ENCODE measurements around the gene LAMA5. TPM values are rescaled to one million over a fixed set of nuclear protein-coding genes. Genes with fewer than 3 reads are reported as not detected.

Gene LAMA5
- total RNA-seq, 1 experiment from 2014 or later: 321 TPM

DNA sequence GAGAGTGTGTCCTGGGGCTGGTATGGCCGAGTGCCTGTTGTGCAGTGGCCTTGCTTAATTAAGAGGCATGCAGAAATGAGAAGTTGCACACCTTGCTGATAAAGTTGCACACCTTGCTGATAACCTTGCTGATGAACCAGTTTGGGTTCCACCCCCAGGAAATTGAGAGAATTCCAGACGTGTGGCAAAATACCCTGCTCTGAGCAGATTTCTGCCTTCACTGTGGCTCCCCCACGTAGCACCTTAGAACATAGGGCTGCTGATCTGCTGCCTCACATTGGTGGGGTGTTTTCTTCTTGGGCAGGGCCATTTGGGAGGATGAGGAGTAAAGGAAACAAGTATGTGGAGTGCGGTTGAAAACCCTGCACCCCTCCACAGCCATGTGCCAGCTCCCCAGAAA lies 86.8 kb downstream of the LAMA5 start:
- H3K4me1 ChIP-seq (ENCODE audit: control insufficient read depth in 1 of 2, insufficient read depth in 2 of 2, low read length in 2 of 2): no peaks in the 10 kb centered on the region
- H3K9me2 ChIP-seq (ENCODE audit: insufficient read depth): no peaks in the 10 kb centered on the region
- ATAC-seq (no peak), DNase-seq (ENCODE audit: low read depth, low spot score) (no peak)
- RAD21 ChIA-PET (ENCODE audit: low non-redundant PET in 1 of 2, low total read pairs in 2 of 2, uncharacterized antibody in 2 of 2, unreplicated experiment in 2 of 2): no interaction called here
- no peaks in the 10 kb centered on the region for H3K79me2 ChIP-seq (ENCODE audit: insufficient read depth, low read length)
- peaks cover 3 to 10% of the 10 kb centered on the region in 2 experiments; a peak in 2 of 4 replicates for H3K36me3 ChIP-seq (ENCODE audit: control insufficient read depth in 1 of 2, insufficient read depth in 2 of 2, low read length in 2 of 2)
- no peak for TF ChIP-seq ZFX (IDR thresholded peaks at IDR 0.05)
- H2AFZ ChIP-seq (ENCODE audit: low read depth, low read length, poor library complexity, severe bottlenecking): no peak overlapping the region
- no peak overlapping the region for H3K4me3 ChIP-seq (replicated peaks in 1 of 2; ENCODE audit: low read depth in 1 of 2, low read length in 2 of 2)
- CTCF ChIA-PET: no interaction called here
- H3K9me3 ChIP-seq (ENCODE audit: control insufficient read depth in 1 of 2, insufficient read depth in 1 of 2, low read depth in 1 of 2, low read length in 2 of 2): no peaks in the 10 kb centered on the region
- H3K4me2 ChIP-seq (ENCODE audit: low read length): no peak overlapping the region
- H3K27me3 ChIP-seq (ENCODE audit: insufficient read depth, low read length): no peaks in the 10 kb centered on the region
- intact Hi-C loops (cut with micrococcal nuclease): no loop called here
- POLR2A ChIA-PET: no interaction called here
- no peak overlapping the region for H3K27ac ChIP-seq (ENCODE audit: low read depth, low read length)
- no peaks in the 10 kb centered on the region for H4K20me1 ChIP-seq (ENCODE audit: insufficient read depth)
- H3K9ac ChIP-seq (ENCODE audit: low read length): no peak overlapping the region
- no TSS peak for BruUV-seq (replicated peaks)

DNA sequence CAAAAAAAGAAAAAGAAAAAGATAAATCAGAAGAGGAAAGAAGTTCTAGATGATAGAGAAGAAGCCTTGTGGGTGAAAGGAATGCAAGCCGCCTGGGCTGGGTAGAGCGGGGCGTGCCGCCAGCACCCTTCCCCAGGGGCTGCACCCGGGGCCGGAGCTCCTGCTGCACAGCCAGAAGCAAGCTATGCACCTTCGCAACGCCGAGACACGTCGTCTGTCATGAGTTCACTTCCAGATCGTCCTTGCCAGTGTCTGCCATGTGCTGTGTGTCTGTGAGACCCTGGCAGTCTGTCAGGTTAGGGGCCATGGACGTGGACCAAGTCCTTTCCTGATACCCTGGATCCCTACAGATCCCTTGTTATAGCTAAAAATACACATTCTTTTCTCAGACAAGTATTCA lies 89.9 kb downstream of the LAMA5 start:
- no TSS peak for BruUV-seq (replicated peaks)
- H3K9me2 ChIP-seq (ENCODE audit: insufficient read depth): no peaks in the 10 kb centered on the region
- H3K79me2 ChIP-seq (ENCODE audit: insufficient read depth, low read length): no peaks in the 10 kb centered on the region
- no peaks in the 10 kb centered on the region for H3K27me3 ChIP-seq (ENCODE audit: insufficient read depth, low read length)
- ATAC-seq: no peak
- POLR2A ChIA-PET: no interaction called here
- H3K4me1 ChIP-seq (ENCODE audit: control insufficient read depth in 1 of 2, insufficient read depth in 2 of 2, low read length in 2 of 2): no peaks in the 10 kb centered on the region
- H3K9me3 ChIP-seq (ENCODE audit: control insufficient read depth in 1 of 2, insufficient read depth in 1 of 2, low read depth in 1 of 2, low read length in 2 of 2): no peaks in the 10 kb centered on the region
- TF ChIP-seq JUND (IDR thresholded peaks at IDR 0.05) (no peak), ELF1 (IDR thresholded peaks at IDR 0.05; ENCODE audit: borderline replicate concordance, low read depth) (no peak), POLR2A (IDR thresholded peaks at IDR 0.05; ENCODE audit: borderline replicate concordance, extremely low read depth, insufficient read depth, insufficient read length) (no peak), ZFX (IDR thresholded peaks at IDR 0.05) (no peak), YY1 (IDR thresholded peaks at IDR 0.05; ENCODE audit: extremely low read depth, insufficient replicate concordance, low read depth, low read length) (no peak), RAD21 (IDR thresholded peaks at IDR 0.05; ENCODE audit: low read depth) (no peak), FOSL1 (IDR thresholded peaks at IDR 0.05; ENCODE audit: low read depth) (no peak), ZNF274 (IDR thresholded peaks at IDR 0.05; ENCODE audit: low read depth, low read length) (no peak), TCF7L2 (IDR thresholded peaks at IDR 0.05; ENCODE audit: borderline replicate concordance, extremely low read depth, insufficient read depth, insufficient read length) (no peak), CEBPB (IDR thresholded peaks at IDR 0.05; ENCODE audit: low read depth) (no peak), EGR1 (IDR thresholded peaks at IDR 0.05; ENCODE audit: low read depth) (no peak), CBX3 (IDR thresholded peaks at IDR 0.05; ENCODE audit: low read depth) (no peak), EZH2 (IDR thresholded peaks at IDR 0.05) (no peak)
- TF ChIP-seq, protein P1, sequence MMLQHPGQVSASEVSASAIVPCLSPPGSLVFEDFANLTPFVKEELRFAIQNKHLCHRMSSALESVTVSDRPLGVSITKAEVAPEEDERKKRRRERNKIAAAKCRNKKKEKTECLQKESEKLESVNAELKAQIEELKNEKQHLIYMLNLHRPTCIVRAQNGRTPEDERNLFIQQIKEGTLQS (IDR thresholded peaks at IDR 0.05): no peak
- TF ChIP-seq, protein P2, sequence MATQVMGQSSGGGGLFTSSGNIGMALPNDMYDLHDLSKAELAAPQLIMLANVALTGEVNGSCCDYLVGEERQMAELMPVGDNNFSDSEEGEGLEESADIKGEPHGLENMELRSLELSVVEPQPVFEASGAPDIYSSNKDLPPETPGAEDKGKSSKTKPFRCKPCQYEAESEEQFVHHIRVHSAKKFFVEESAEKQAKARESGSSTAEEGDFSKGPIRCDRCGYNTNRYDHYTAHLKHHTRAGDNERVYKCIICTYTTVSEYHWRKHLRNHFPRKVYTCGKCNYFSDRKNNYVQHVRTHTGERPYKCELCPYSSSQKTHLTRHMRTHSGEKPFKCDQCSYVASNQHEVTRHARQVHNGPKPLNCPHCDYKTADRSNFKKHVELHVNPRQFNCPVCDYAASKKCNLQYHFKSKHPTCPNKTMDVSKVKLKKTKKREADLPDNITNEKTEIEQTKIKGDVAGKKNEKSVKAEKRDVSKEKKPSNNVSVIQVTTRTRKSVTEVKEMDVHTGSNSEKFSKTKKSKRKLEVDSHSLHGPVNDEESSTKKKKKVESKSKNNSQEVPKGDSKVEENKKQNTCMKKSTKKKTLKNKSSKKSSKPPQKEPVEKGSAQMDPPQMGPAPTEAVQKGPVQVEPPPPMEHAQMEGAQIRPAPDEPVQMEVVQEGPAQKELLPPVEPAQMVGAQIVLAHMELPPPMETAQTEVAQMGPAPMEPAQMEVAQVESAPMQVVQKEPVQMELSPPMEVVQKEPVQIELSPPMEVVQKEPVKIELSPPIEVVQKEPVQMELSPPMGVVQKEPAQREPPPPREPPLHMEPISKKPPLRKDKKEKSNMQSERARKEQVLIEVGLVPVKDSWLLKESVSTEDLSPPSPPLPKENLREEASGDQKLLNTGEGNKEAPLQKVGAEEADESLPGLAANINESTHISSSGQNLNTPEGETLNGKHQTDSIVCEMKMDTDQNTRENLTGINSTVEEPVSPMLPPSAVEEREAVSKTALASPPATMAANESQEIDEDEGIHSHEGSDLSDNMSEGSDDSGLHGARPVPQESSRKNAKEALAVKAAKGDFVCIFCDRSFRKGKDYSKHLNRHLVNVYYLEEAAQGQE (IDR thresholded peaks at IDR 0.05; ENCODE audit: low read depth): no peak
- no peak for DNase-seq (ENCODE audit: low read depth, low spot score)
- no peaks in the 10 kb centered on the region for H4K20me1 ChIP-seq (ENCODE audit: insufficient read depth)
- no peak overlapping the region for H3K9ac ChIP-seq (ENCODE audit: low read length)
- intact Hi-C loops (cut with micrococcal nuclease): no loop called here
- no peak overlapping the region for H3K4me3 ChIP-seq (replicated peaks in 1 of 2; ENCODE audit: low read depth in 1 of 2, low read length in 2 of 2)
- RAD21 ChIA-PET (ENCODE audit: low non-redundant PET in 1 of 2, low total read pairs in 2 of 2, uncharacterized antibody in 2 of 2, unreplicated experiment in 2 of 2): interaction anchor here in 1 of 2 experiments (0.5 kb wide), 1 partner anchor 546 kb away, joined by 3 read pairs; no protein-coding TSS in a partner anchor
- CTCF ChIA-PET: no interaction called here
- no peak overlapping the region for H3K27ac ChIP-seq (ENCODE audit: low read depth, low read length)
- peaks cover 3 to 13% of the 10 kb centered on the region in 2 experiments; a peak in 2 of 4 replicates for H3K36me3 ChIP-seq (ENCODE audit: control insufficient read depth in 1 of 2, insufficient read depth in 2 of 2, low read length in 2 of 2)
- H3K4me2 ChIP-seq (ENCODE audit: low read length): no peak overlapping the region
- no peak overlapping the region for H2AFZ ChIP-seq (ENCODE audit: low read depth, low read length, poor library complexity, severe bottlenecking)
